Hepatocyte (in vitro differentiated cells): ENCODE measurements around the gene AEBP1. TPM values are rescaled to one million over a fixed set of nuclear protein-coding genes. Genes with fewer than 3 reads are reported as not detected.

Experiments
- DNase-seq: peaks from one replicate; pipeline ENCODE4 v3.0.0-alpha.2; 2016; ENCODE audit warnings: low spot score
- H2AFZ ChIP-seq: fragments of 200-600 bp; sonication (generic); 2 replicates; pipeline ENCODE4 v1.6.0; 2016; ENCODE audit warnings: antibody characterized with exemption, mild to moderate bottlenecking
- H3K27ac ChIP-seq: fragments of 200-600 bp; sonication (generic); 2 replicates; pipeline ENCODE4 v1.5.1; 2016; ENCODE audit warnings: mild to moderate bottlenecking
- H3K27me3 ChIP-seq: fragments of 200-600 bp; sonication (generic); 2 replicates; pipeline ENCODE4 v1.6.1; 2016
- H3K36me3 ChIP-seq: fragments of 200-600 bp; sonication (generic); replicated peaks from 2 replicates; pipeline ENCODE4 v1.5.1; 2016; ENCODE audit warnings: low read depth; ENCODE audit not compliant: insufficient read depth
- H3K4me1 ChIP-seq: fragments of 200-600 bp; sonication (generic); 2 replicates; pipeline ENCODE4 v1.5.1; 2016; ENCODE audit warnings: mild to moderate bottlenecking, moderate library complexity; ENCODE audit not compliant: insufficient read depth
- H3K4me2 ChIP-seq: fragments of 200-600 bp; sonication (generic); 2 replicates; pipeline ENCODE4 v1.6.0; 2016
- H3K4me3 ChIP-seq: fragments of 200-600 bp; sonication (generic); 2 replicates; pipeline ENCODE4 v1.5.1; 2016; ENCODE audit warnings: mild to moderate bottlenecking
- H3K79me2 ChIP-seq: fragments of 200-600 bp; sonication (generic); 2 replicates; pipeline ENCODE4 v1.6.0; 2017; ENCODE audit warnings: mild to moderate bottlenecking
- H3K9me2 ChIP-seq: fragments of 200-600 bp; sonication (generic); replicated peaks from 2 replicates; pipeline ENCODE4 v1.6.0; 2017; ENCODE audit warnings: mild to moderate bottlenecking; ENCODE audit not compliant: insufficient read depth
- H3K9me3 ChIP-seq: fragments of 200-600 bp; sonication (generic); 2 replicates; pipeline ENCODE4 v1.5.1; 2016; ENCODE audit warnings: low read depth, mild to moderate bottlenecking
- H4K20me1 ChIP-seq: fragments of 200-600 bp; sonication (generic); 2 replicates; pipeline ENCODE4 v1.6.0; 2016; ENCODE audit warnings: mild to moderate bottlenecking; ENCODE audit not compliant: insufficient read depth, poor library complexity, severe bottlenecking
- CTCF ChIP-seq: fragments of 200-600 bp; sonication (generic); IDR thresholded peaks from 2 replicates; pipeline ENCODE4 v1.5.1; 2016; ENCODE audit warnings: antibody characterized with exemption, mild to moderate bottlenecking; ENCODE audit not compliant: poor library complexity
- EZH2 ChIP-seq: fragments of 200-600 bp; sonication (generic); IDR thresholded peaks from 2 replicates; pipeline ENCODE4 v1.6.1; 2016; ENCODE audit warnings: antibody characterized with exemption, mild to moderate bottlenecking, borderline replicate concordance
- EZH2phosphoT487 ChIP-seq: fragments of 200-600 bp; sonication (generic); IDR thresholded peaks from one replicate; pipeline ENCODE4 v1.6.1; 2018; ENCODE audit warnings: antibody characterized with exemption, mild to moderate bottlenecking, low read depth, moderate library complexity; ENCODE audit not compliant: unreplicated experiment, severe bottlenecking
- WGBS: methylation state at CpG from one replicate; pipeline ENCODE4 v1.1.6; 2016; ENCODE audit warnings: low lambda C conversion rate; ENCODE audit errors: missing lambda C conversion rate; 5-methylcytosine and 5-hydroxymethylcytosine counted together
- polyA plus RNA-seq: library from polyadenylated mRNA; unstranded; fragments of >200 nt; fragmentation: Nextera tagmentation; extraction: Ambion mirVana; gene quantifications from 2 replicates; pipeline ENCODE4 v1.2.1, GENCODE V29; 2016
- total RNA-seq: library from RNA; depleted of rRNA; stranded (reverse); fragments of >200 nt; gene quantifications from 2 replicates; pipeline ENCODE4 v1.2.3, GENCODE V29; 2014

Gene AEBP1
- total and polyA plus RNA-seq, 2 experiments from 2014 or later, result 26.7 to 108 TPM

- TF ChIP-seq EZH2, result no peak
- no peak for TF ChIP-seq EZH2phosphoT487
- no peak for TF ChIP-seq CTCF
- WGBS, result 93% methylated on average over 14 of the region's 14 CpGs
- H3K36me3 ChIP-seq, result no peaks in the 10 kb centered on the region
Measured at GRCh38 chr7:44139311-44140010, 35.3 kb downstream of the AEBP1 start.

GRCh38 chr7:44140341-44140740 lies 36.2 kb downstream of the AEBP1 start:
- DNase-seq, result no peak
- Histone ChIP-seq H3K27ac (no peak overlapping the region), H4K20me1 (no peaks in the 10 kb centered on the region), H3K27me3 (peaks cover 7% of the 10 kb centered on the region), H3K79me2 (no peaks in the 10 kb centered on the region), H3K4me1 (no peaks in the 10 kb centered on the region), H3K4me3 (no peak overlapping the region), H3K9me2 (no peaks in the 10 kb centered on the region), H3K36me3 (no peaks in the 10 kb centered on the region), H3K9me3 (no peaks in the 10 kb centered on the region), H2AFZ (no peak overlapping the region), H3K4me2 (no peak overlapping the region)
- 89% methylated on average over 6 of the region's 10 CpGs for WGBS
- TF ChIP-seq CTCF, result no peak
- TF ChIP-seq EZH2phosphoT487, result no peak
- TF ChIP-seq EZH2, result no peak

More at GRCh38 chr7:44139311-44140010, 35.3 kb downstream of the AEBP1 start:
- Histone ChIP-seq H3K27me3 (peaks cover under 1% of the 10 kb centered on the region), H3K27ac (no peak overlapping the region), H3K4me1 (no peaks in the 10 kb centered on the region), H3K9me2 (no peaks in the 10 kb centered on the region), H4K20me1 (no peaks in the 10 kb centered on the region), H3K9me3 (no peaks in the 10 kb centered on the region), H3K79me2 (no peaks in the 10 kb centered on the region), H3K4me3 (no peak overlapping the region), H3K4me2 (no peak overlapping the region), H2AFZ (no peak overlapping the region)
- no peak for DNase-seq

GRCh38 chr7:44141221-44141850 lies 37.2 kb downstream of the AEBP1 start, which contains the start of gene MYL7:
MYL7 (minus strand) TSS chr7:44141332; CDS start chr7:44141305, 27 bp downstream.
- no peaks in the 10 kb centered on the region for H3K36me3 ChIP-seq
- no peak for DNase-seq
- 62% methylated on average over 6 of the region's 6 CpGs for WGBS
- H3K9me3 ChIP-seq, result no peaks in the 10 kb centered on the region
- no peak within 1 kb of the TSS for H3K4me3 ChIP-seq
- H3K79me2 ChIP-seq, result no peaks in the 10 kb centered on the region
- no peak within 1 kb of the TSS for H2AFZ ChIP-seq
- TF ChIP-seq EZH2phosphoT487, result no peak
- peaks cover 3% of the 10 kb centered on the region for H3K4me1 ChIP-seq
- no peak within 1 kb of the TSS for H3K27ac ChIP-seq
- no peak within 1 kb of the TSS for H3K4me2 ChIP-seq
- H3K9me2 ChIP-seq, result no peaks in the 10 kb centered on the region
- H3K27me3 ChIP-seq, result peaks cover 14% of the 10 kb centered on the region
- no peaks in the 10 kb centered on the region for H4K20me1 ChIP-seq

- no peaks in the 10 kb centered on the region for H3K36me3 ChIP-seq
Measured at GRCh38 chr7:44142028-44142427, 37.9 kb downstream of the AEBP1 start.

More at GRCh38 chr7:44142028-44142427, 37.9 kb downstream of the AEBP1 start:
- Histone ChIP-seq H3K9me3 (no peaks in the 10 kb centered on the region), H4K20me1 (no peaks in the 10 kb centered on the region), H3K27me3 (peaks cover 20% of the 10 kb centered on the region), H2AFZ (no peak overlapping the region), H3K79me2 (no peaks in the 10 kb centered on the region), H3K27ac (no peak overlapping the region), H3K9me2 (no peaks in the 10 kb centered on the region), H3K4me1 (peaks cover 9% of the 10 kb centered on the region), H3K4me2 (no peak overlapping the region), H3K4me3 (no peak overlapping the region)
- no peak for DNase-seq
- TF ChIP-seq EZH2, result no peak
- TF ChIP-seq CTCF, result no peak
- no peak for TF ChIP-seq EZH2phosphoT487
- WGBS, result 91% methylated on average over 4 of the region's 4 CpGs
